Cardiac fibroblast (primary cell): ENCODE data around the gene CDKN1C.

Experiments
- DNase-seq, 2 donors: peaks; one replicate each; pipeline versions ENCODE4 v3.0.0 to v3.0.0-alpha.2; 2010; ENCODE audit warnings: low read depth in 2 of 2
- H3K4me3 ChIP-seq, 2 donors: replicated peaks in 1 of 2; 1 replicate in 1 of 2; 2 replicates in 1 of 2; pipeline ENCODE4 v1.5.1; 2011; ENCODE audit warnings: low read depth in 2 of 2, low read length in 2 of 2, mild to moderate bottlenecking in 2 of 2, moderate library complexity in 1 of 2
- TF ChIP-seq, protein P1 (sequence below): IDR thresholded peaks from one replicate; pipeline ENCODE4 v1.5.1; 2011; ENCODE audit warnings: low read depth, mild to moderate bottlenecking, low read length, inconsistent platforms

Gene CDKN1C

DNA sequence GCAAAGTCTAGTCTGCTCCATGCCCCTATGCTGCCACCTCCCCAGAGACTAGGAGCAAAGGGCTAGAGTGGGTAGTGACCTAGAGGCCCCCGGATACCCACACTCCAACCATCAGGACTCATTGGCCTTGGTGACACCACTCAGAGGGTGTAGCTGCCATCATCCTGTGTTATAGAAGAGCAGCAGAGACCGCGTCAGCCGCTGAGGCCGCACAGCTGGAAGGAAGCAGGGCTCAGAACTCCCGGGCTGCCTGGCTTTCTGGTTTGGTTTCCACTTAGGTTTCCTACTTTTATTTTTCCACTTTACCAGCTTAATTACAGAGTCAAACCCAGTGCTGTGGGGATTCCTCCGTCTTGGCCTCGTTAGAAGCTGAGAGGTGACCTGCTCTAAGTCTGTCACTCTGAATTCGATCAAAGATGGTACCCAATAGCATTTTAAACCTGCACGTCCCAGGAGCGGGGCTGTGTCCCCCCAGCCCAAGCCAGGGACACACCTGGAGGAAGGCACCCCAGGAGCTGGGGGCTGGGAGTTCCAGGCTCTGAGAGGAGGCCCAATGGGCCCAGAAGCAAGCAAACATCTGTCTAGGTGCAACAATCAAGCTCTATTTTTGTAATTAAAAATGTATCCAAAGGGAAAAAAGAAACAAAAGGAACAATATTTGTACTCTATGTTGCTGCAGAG, 2.1 kb upstream of the CDKN1C start:
- TF ChIP-seq, protein P1, sequence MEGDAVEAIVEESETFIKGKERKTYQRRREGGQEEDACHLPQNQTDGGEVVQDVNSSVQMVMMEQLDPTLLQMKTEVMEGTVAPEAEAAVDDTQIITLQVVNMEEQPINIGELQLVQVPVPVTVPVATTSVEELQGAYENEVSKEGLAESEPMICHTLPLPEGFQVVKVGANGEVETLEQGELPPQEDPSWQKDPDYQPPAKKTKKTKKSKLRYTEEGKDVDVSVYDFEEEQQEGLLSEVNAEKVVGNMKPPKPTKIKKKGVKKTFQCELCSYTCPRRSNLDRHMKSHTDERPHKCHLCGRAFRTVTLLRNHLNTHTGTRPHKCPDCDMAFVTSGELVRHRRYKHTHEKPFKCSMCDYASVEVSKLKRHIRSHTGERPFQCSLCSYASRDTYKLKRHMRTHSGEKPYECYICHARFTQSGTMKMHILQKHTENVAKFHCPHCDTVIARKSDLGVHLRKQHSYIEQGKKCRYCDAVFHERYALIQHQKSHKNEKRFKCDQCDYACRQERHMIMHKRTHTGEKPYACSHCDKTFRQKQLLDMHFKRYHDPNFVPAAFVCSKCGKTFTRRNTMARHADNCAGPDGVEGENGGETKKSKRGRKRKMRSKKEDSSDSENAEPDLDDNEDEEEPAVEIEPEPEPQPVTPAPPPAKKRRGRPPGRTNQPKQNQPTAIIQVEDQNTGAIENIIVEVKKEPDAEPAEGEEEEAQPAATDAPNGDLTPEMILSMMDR = no peak
- no peak for DNase-seq
- no peak overlapping the region for H3K4me3 ChIP-seq

DNA sequence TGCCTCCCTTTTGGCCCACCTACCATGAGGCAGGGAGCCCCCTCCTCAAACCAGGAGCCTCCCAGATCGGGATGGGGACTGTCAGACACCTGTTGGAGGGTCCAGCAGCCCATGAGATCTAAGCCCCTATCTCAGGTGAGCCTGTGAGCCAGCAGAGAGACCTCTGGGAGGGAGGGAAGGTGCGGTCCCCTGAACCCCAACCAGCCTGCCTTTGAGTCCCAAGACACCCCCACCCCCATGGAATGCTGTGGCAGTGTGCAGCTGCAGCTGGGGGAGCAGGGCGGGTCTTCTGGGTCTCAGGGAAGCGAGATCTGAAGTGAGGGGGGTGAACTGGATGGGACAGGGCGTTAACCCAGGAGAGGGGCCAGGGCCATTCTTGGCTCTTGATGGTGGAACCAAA, 1.4 kb upstream of the CDKN1C start:
- no peak overlapping the region for H3K4me3 ChIP-seq
- TF ChIP-seq, protein P1 = no peak
- no peak for DNase-seq

DNA sequence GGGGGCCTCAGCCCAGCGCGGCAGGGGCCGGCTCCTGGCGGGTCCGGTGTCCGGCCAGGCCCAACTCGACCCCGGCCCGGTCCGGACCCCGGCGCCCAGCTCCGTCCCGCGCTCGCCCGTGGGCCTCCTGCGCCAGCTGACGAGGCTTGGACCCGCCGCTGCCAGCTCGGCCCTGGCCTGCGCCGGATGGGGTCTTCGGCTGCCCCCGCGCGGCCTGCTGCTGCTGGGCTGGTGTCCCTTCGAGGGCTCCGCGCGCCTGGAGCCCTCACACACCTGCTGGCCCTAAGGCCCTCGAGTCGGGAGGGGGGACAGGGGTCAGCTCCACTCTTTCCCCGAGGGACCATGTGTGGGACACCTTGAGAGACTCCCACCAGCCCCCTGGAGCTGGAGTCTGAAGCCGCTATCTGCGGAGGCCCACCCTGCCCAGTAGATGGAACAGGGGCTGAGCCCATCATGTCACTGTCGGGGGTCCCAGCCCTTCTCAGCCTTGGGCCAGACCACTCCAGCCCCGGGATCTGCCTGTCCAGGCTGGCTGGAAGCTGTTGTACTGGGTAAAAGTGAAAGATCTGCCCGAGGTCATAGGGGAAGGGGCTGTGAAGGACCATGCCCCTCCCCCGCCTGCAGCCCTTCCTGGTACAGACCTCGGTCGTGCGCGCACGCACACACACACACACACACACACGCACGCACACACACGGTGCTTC, 768 bp upstream of the CDKN1C start:
- DNase-seq = peak in 1 of 2 donors; percentile 48
- no peak overlapping the region for H3K4me3 ChIP-seq
- TF ChIP-seq, protein P1 = peak; percentile 2

DNA sequence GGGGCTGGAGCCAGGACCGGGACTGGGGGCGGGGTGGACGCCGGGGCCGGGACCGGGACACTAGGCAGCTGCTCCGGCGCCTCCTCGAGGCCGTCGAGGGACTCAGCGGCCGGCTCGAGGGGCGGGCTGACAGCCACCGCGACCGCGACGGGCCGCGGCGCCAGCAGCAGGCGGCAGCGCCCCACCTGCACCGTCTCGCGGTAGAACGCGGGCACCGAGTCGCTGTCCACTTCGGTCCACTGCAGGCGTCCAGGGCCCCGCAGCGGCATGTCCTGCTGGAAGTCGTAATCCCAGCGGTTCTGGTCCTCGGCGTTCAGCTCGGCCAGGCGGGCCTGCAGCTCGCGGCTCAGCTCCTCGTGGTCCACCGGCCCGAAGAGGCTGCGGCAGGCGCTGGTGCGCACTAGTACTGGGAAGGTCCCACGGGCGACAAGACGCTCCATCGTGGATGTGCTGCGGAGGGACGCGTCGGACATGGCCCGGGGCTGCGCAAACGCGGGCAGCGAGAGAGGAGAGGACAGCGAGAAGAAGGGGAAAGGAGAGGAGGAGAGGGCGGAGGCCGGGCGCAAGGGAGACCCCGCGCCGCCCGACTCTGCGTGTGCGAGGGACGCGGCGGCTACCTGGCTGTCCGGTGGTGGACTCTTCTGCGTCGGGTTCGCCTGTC, 428 bp downstream of the CDKN1C start:
- H3K4me3 ChIP-seq = peak overlapping the region; percentile 59 to 74
- DNase-seq = peak; percentile 25 to 65
- TF ChIP-seq, protein P1 = no peak

DNA sequence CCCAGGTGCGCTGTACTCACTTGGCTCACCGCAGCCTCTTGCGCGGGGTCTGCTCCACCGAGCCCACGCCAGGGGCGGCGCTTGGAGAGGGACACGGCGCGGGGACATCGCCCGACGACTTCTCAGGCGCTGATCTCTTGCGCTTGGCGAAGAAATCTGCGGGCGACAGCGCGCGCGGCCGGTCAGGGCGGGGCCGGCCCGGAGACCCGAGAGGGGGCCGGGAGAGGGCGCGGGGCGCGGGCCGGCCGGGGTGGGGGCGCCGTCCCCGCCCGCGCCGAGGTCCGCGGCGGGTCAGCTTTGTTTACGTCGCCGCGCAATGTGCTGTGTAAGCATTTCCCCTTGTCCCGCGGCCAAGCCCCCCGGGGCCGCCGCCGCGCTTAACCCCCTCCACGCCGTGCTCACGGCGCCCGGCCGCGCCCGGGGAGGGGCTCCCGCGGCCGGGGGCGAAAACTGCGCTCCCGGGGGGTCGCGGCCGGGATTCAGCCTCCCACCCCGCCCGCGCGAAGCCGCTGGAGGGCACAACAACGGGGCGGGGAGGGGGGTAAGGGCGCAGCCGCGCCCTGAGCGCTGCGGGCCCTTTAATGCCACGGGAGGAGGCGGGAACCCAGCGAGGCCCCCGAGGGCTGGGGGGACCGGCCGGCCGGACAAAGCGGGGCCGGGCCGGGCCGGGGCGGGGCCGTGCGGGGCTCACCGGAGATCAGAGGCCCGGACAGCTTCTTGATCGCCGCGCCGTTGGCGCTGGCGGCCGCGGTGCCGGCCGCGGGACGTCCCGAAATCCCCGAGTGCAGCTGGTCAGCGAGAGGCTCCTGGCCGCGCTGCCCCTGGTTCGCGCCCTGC, 1.4 kb downstream of the CDKN1C start:
- TF ChIP-seq, protein P1 = no peak
- DNase-seq = peak in 1 of 2 donors; percentile 67
- peak overlapping the region; percentile 53 for H3K4me3 ChIP-seq

DNA sequence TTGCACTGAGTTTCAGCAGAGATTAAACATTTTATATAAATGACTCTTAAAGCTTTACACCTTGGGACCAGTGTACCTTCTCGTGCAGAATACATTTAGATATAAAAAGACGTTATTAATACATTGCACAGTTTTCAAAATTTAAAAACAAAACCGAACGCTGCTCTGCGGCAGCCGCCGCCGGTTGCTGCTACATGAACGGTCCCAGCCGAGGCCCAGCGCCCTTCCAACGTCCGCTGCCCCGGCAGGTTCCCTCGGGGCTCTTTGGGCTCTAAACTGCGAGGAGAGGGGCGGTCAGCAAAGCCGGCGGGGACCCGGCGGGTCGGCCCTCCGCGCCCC, 2.0 kb downstream of the CDKN1C start:
- peak in 1 of 2 donors; percentile 17 for DNase-seq
- TF ChIP-seq, protein P1 = no peak
- H3K4me3 ChIP-seq = peak overlapping the region; percentile 53
